A549 (cell line): ENCODE measurements around the gene COMT. TPM values are rescaled to one million over a fixed set of nuclear protein-coding genes. Genes with fewer than 3 reads are reported as not detected.

Experiments used
- ATAC-seq, 2 experiments: fragments of 200-7000 bp in 1 of 2; fragments of >200 bp in 1 of 2; cut with Nextera tagmentation in 1 of 2; cut with Tn5 transposase in 1 of 2; 3 replicates each; pipeline versions ENCODE4 v1.8.0 to v1.9.1; 2018 to 2020; ENCODE audit warnings: mild to moderate bottlenecking in 1 of 2, moderate library complexity in 1 of 2
- CTCF ChIA-PET: fragments of 300-600 bp; sonication (Branson Sonifier 250); formaldehyde crosslinking; extraction: SDS; loops from one replicate; lab custom pipeline; 2021; ENCODE audit warnings: antibody characterized with exemption, inconsistent platforms; lab: Yijun Ruan, JAX
- POLR2A ChIA-PET: fragments of 350-600 bp; formaldehyde crosslinking; extraction: SDS; loops from one replicate; lab custom pipeline; 2021; ENCODE audit warnings: antibody characterized with exemption, inconsistent platforms; lab: Yijun Ruan, JAX
- DNase-seq, 2 experiments: peaks; one replicate each; pipeline versions ENCODE4 v3.0.0 to v3.0.0-alpha.2; 2011 to 2016; ENCODE audit warnings: low read depth in 1 of 2, low spot score in 1 of 2
- FAIRE-seq: peaks from 2 replicates; lab custom pipeline; 2011; peaks lifted over from hg19 to GRCh38; lab: Jason Lieb, UNC
- H3K27ac ChIP-seq, 2 experiments: fragments of >200 bp; sonication (Bioruptor Twin); formaldehyde crosslinking; 3 replicates each; pipeline ENCODE4 v1.5.1; 2016 to 2017
- H3K4me1 ChIP-seq: fragments of >200 bp; sonication (Bioruptor Twin); formaldehyde crosslinking; 3 replicates; pipeline ENCODE4 v1.6.1; 2016
- H3K4me2 ChIP-seq: fragments of >200 bp; sonication (Bioruptor Twin); formaldehyde crosslinking; 3 replicates; pipeline ENCODE4 v1.6.1; 2016
- H3K4me3 ChIP-seq: fragments of >200 bp; sonication (Bioruptor Twin); formaldehyde crosslinking; 3 replicates; pipeline ENCODE4 v1.5.1; 2016
- H3K9me3 ChIP-seq: fragments of >200 bp; sonication (Bioruptor Twin); formaldehyde crosslinking; 3 replicates; pipeline ENCODE4 v1.6.1; 2016
- CEBPB ChIP-seq, 2 experiments: fragments of >200 bp in 1 of 2; sonication (Bioruptor Twin) in 1 of 2; formaldehyde crosslinking in 1 of 2; IDR thresholded peaks; 2 replicates each; pipeline ENCODE4 v1.6.1; 2012 to 2016
- CHD2 ChIP-seq: fragments of 150-350 bp; IDR thresholded peaks from 2 replicates; pipeline ENCODE4 v1.6.1; 2014; ENCODE audit warnings: low read length; ENCODE audit not compliant: partially characterized antibody
- EHF ChIP-seq: fragments of 250-450 bp; sonication (Bioruptor Pico); IDR thresholded peaks from 2 replicates; pipeline ENCODE4 v1.5.0; 2020; ENCODE audit warnings: mild to moderate bottlenecking
- FOSL2 ChIP-seq, 2 experiments: fragments of 450-650 bp in 1 of 2; fragments of >200 bp in 1 of 2; sonication (Bioruptor Twin) in 1 of 2; formaldehyde crosslinking; IDR thresholded peaks; 2 replicates each; pipeline versions ENCODE4 v1.5.0 to v1.6.1; 2016 to 2020; ENCODE audit warnings: mild to moderate bottlenecking in 1 of 2, moderate library complexity in 1 of 2
- GATA3 ChIP-seq: IDR thresholded peaks from 2 replicates; pipeline ENCODE4 v1.6.1; 2012; ENCODE audit warnings: borderline replicate concordance
- HEYL ChIP-seq: fragments of 250-450 bp; sonication (Bioruptor Pico); IDR thresholded peaks from 2 replicates; pipeline ENCODE4 v1.8.0; 2021; ENCODE audit warnings: mild to moderate bottlenecking, moderate library complexity
- HOXA7 ChIP-seq: fragments of 250-450 bp; sonication (Bioruptor Pico); IDR thresholded peaks from 2 replicates; pipeline ENCODE4 v1.5.0; 2020; ENCODE audit warnings: mild to moderate bottlenecking, moderate library complexity
- HOXB5 ChIP-seq: fragments of 250-450 bp; sonication (Bioruptor Pico); IDR thresholded peaks from 2 replicates; pipeline ENCODE4 v1.5.0; 2020; ENCODE audit warnings: mild to moderate bottlenecking, moderate library complexity
- JUNB ChIP-seq: fragments of >200 bp; sonication (Bioruptor Twin); formaldehyde crosslinking; IDR thresholded peaks from 2 replicates; pipeline ENCODE4 v1.6.1; 2016
- NFE2L2 ChIP-seq: fragments of 150-350 bp; conservative IDR thresholded peaks from 2 replicates; pipeline ENCODE4 v1.6.1; 2014; ENCODE audit warnings: low read length
- NR3C1 ChIP-seq: fragments of >200 bp; sonication (Bioruptor Twin); formaldehyde crosslinking; IDR thresholded peaks from 3 replicates; pipeline ENCODE4 v1.6.1; 2017
- PHF8 ChIP-seq: fragments of 200-600 bp; sonication (generic); IDR thresholded peaks from 2 replicates; pipeline ENCODE4 v1.6.1; 2016; ENCODE audit warnings: low read depth, mild to moderate bottlenecking, antibody characterized with exemption, moderate library complexity, borderline replicate concordance
- POLR2A ChIP-seq: IDR thresholded peaks from 2 replicates; pipeline ENCODE4 v1.6.1; 2012; ENCODE audit warnings: mild to moderate bottlenecking, low read length
- RAD21 ChIP-seq, 2 experiments: fragments of >200 bp in 1 of 2; sonication (Bioruptor Twin) in 1 of 2; formaldehyde crosslinking in 1 of 2; IDR thresholded peaks in 1 of 2; conservative IDR thresholded peaks in 1 of 2; 2 replicates in 1 of 2; 3 replicates in 1 of 2; pipeline ENCODE4 v1.6.1; 2012 to 2018; ENCODE audit warnings: inconsistent platforms in 1 of 2
- RCOR1 ChIP-seq: fragments of 150-350 bp; IDR thresholded peaks from 2 replicates; pipeline ENCODE4 v1.6.1; 2014; ENCODE audit warnings: antibody characterized with exemption, low read length, low read depth
- SREBF2 ChIP-seq: fragments of 450-650 bp; IDR thresholded peaks from 2 replicates; pipeline ENCODE4 v1.6.1; 2014; ENCODE audit warnings: mild to moderate bottlenecking, moderate library complexity
- TFCP2L1 ChIP-seq: fragments of 250-450 bp; sonication (Bioruptor Pico); IDR thresholded peaks from 2 replicates; pipeline ENCODE4 v1.5.0; 2021; ENCODE audit warnings: mild to moderate bottlenecking
- WGBS: methylation state at CpG from one replicate; pipeline ENCODE4 v1.1.6; 2017; ENCODE audit errors: missing lambda C conversion rate; 5-methylcytosine and 5-hydroxymethylcytosine counted together
- polyA plus RNA-seq, 4 experiments: library from polyadenylated mRNA; depleted of rRNA in 3 of 4; stranded (reverse); fragments of >200 nt; fragmentation: RNase III in 1 of 4; extraction: RNeasy Plus Mini Kit Qiagen cat#74134 plus additional on column Dnase treatment in 1 of 4; gene quantifications; 2 replicates in 3 of 4; 3 replicates in 1 of 4; pipeline ENCODE4 v1.2.3, GENCODE V29; 2011 to 2017
- TF ChIP-seq, protein P1 (sequence below): fragments of 450-650 bp; IDR thresholded peaks from 2 replicates; pipeline ENCODE4 v1.6.1; 2014; ENCODE audit warnings: antibody characterized with exemption
- TF ChIP-seq, protein P2 (sequence below): fragments of >200 bp; sonication (Bioruptor Twin); formaldehyde crosslinking; IDR thresholded peaks from 3 replicates; pipeline ENCODE4 v1.5.1; 2016

Gene COMT
- polyA plus RNA-seq, 2 of the 4 experiments (the other 2 are of a cell fraction), result 72.3 to 125 TPM

DNA sequence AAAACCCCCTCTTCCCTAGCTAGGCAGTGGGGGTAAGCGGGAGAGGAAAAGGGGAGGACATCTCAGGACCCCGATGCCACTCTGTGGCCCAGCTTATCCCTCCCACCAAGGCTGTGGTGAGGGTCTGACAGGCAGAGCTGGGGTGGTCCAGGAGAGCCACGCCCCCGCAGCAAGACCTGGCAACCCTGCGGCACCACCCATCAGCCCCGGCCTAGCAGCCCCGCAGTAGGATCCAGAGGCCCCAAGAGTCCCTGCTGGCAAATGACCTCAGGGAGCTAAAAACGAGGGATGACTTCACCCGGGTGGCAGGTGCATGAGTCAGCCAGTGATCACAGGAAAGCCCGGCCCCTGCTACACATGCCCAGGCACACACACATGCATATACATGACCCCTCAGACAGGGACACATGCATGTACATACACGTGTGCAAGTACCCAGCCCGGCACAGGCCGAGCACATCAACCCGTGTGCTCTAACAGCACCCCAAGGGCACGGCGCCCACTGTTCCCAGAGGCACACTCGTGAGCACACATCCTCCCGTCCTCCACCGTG is 42.7 kb downstream of the COMT start:
- no peak for FAIRE-seq
- Histone ChIP-seq H3K4me2 (peak overlapping the region; percentile 34), H3K27ac (peak overlapping the region; percentile 49 to 69; a peak in 5 of 6 replicates), H3K4me1 (peaks cover 20% of the 10 kb centered on the region), H3K4me3 (no peak overlapping the region), H3K9me3 (no peaks in the 10 kb centered on the region)
- DNase-seq, result peak; percentile 43 to 61
- POLR2A ChIA-PET, result no interaction called here
- 40% methylated on average over 8 of the region's 19 CpGs for WGBS
- ATAC-seq, result peak; percentile 44 to 58; a peak in 5 of 6 replicates
- TF ChIP-seq POLR2A (no peak), PHF8 (no peak), NR3C1 (no peak), FOSL2 (IDR thresholded peaks at IDR 0.05) (no peak), FOSL2 (CRISPR knock-in tag; IDR thresholded peaks at IDR 0.05) (peak; percentile 17; the same call in 1 of the 2 replicates), RCOR1 (no peak), GATA3 (no peak)
- TF ChIP-seq, protein P1, sequence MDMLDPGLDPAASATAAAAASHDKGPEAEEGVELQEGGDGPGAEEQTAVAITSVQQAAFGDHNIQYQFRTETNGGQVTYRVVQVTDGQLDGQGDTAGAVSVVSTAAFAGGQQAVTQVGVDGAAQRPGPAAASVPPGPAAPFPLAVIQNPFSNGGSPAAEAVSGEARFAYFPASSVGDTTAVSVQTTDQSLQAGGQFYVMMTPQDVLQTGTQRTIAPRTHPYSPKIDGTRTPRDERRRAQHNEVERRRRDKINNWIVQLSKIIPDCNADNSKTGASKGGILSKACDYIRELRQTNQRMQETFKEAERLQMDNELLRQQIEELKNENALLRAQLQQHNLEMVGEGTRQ, result no peak
- CTCF ChIA-PET, result interaction anchor here (1.2 to 3.6 kb wide), 5 partner anchors 14 to 31 kb away, joined by 3 to 14 read pairs (median 5); no protein-coding TSS in a partner anchor

DNA sequence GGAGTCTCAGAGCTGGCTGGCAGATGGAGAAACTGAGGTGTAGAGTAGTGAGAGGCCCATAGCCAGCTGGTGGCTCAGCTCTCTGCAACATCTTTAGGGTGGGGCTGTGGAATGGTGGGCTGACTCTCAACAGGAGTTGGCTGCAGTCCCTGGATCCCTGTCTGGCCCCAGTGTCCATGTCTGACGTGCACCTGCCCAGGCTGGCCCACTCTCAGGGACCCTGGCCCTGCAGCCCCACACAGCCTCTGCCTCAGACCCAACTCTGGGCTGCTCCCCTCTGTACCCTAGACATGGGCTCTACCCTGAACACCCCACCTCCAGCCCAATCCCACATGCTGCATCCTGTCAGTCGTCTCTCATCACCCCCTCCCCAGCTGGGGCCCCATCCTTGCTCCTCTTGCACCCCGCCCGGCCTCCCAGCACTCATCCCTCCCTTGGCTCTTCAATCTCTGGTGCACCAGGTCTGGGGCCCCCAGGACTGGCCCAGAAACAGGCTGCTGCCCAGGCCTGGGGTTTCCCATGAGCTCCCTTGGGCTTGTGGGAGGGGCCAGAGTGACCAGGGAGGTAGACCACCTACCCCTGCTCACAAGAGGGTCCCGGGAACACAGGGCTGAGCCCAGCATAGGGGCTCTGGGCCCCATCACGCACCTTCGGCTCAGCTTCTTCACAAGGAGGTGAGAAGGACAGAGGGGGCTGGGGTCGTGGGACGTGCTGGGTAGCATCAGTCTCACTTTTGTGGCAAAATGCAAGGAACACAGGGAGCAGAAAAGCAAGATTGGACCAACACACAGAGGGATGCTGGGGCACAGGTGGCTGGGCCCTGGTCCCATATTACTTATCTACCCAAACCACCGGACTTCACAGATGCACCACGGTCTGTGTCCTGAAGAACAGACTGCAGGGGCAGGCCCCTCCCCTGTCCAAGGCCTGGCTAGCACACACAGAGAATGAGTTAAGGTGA is 43.6 kb downstream of the COMT start:
- H3K9me3 ChIP-seq, result no peaks in the 10 kb centered on the region
- no peak for DNase-seq
- 97% methylated on average over 7 of the region's 11 CpGs for WGBS
- peak overlapping the region; percentile 20 to 54; a peak in 2 of 6 replicates for H3K27ac ChIP-seq
- CTCF ChIA-PET, result interaction anchor here (1.2 to 3.6 kb wide), 6 partner anchors 13 to 31 kb away, joined by 3 to 14 read pairs (median 5); no protein-coding TSS in a partner anchor
- no peak for TF ChIP-seq CEBPB (IDR thresholded peaks at IDR 0.05)
- TF ChIP-seq NFE2L2, result no peak
- TF ChIP-seq RAD21 (conservative IDR thresholded peaks at IDR 0.05 in 1 of 2, IDR thresholded peaks at IDR 0.05 in 1 of 2), result no peak
- no peak for TF ChIP-seq TFCP2L1 (CRISPR knock-in tag)
- no peak for TF ChIP-seq RCOR1
- TF ChIP-seq, protein P2, sequence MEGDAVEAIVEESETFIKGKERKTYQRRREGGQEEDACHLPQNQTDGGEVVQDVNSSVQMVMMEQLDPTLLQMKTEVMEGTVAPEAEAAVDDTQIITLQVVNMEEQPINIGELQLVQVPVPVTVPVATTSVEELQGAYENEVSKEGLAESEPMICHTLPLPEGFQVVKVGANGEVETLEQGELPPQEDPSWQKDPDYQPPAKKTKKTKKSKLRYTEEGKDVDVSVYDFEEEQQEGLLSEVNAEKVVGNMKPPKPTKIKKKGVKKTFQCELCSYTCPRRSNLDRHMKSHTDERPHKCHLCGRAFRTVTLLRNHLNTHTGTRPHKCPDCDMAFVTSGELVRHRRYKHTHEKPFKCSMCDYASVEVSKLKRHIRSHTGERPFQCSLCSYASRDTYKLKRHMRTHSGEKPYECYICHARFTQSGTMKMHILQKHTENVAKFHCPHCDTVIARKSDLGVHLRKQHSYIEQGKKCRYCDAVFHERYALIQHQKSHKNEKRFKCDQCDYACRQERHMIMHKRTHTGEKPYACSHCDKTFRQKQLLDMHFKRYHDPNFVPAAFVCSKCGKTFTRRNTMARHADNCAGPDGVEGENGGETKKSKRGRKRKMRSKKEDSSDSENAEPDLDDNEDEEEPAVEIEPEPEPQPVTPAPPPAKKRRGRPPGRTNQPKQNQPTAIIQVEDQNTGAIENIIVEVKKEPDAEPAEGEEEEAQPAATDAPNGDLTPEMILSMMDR, result no peak
- TF ChIP-seq CHD2, result no peak
- no peak for TF ChIP-seq JUNB
- no peak for TF ChIP-seq HOXA7 (CRISPR knock-in tag)
- no peak for TF ChIP-seq SREBF2
- TF ChIP-seq EHF, result no peak
- no peak for TF ChIP-seq HOXB5 (CRISPR knock-in tag)
- ATAC-seq, result no peak
- no peak for FAIRE-seq
- POLR2A ChIA-PET, result interaction anchor here (0.7 kb wide), 1 partner anchor 31 kb away, joined by 3 read pairs; no protein-coding TSS in a partner anchor
- peak overlapping the region; percentile 34; the same call in 2 of the 3 replicates for H3K4me2 ChIP-seq
- H3K4me3 ChIP-seq, result no peak overlapping the region
- H3K4me1 ChIP-seq, result peaks cover 20% of the 10 kb centered on the region

DNA sequence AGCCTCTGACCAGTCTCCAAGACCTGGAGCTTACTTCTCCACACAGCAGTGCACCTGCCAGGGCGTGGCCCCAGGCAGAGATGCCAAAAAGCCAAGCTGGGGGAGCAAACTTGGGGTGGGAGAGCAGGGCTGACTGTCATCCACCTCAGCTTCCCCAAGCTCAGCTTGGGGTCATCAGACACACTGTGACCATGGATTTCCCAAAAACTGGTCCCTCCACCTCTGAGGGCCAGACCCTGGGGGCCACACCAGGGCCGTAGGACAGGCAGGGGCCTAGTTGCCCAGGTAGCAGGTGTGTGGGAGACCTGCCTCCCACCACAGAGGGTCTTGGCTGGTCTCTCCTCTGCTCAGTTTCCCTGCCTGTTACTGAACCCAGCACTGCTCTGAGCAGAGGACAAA is 44.4 kb downstream of the COMT start:
- ATAC-seq (no peak), DNase-seq (no peak), FAIRE-seq (no peak)
- Histone ChIP-seq H3K4me3 (peak overlapping the region; percentile 68; the same call in 2 of the 3 replicates), H3K4me2 (peak overlapping the region; percentile 99), H3K9me3 (no peaks in the 10 kb centered on the region), H3K4me1 (peaks cover 20% of the 10 kb centered on the region), H3K27ac (no peak overlapping the region)
- ChIA-PET CTCF (interaction anchor here (1.5 to 3.6 kb wide), 3 partner anchors 14 to 27 kb away, joined by 5 to 14 read pairs (median 9); no protein-coding TSS in a partner anchor), POLR2A (interaction anchor here (0.6 to 0.7 kb wide), 2 partner anchors 30 to 458 kb away, joined by 3 to 4 read pairs; no protein-coding TSS in a partner anchor)
- no peak for TF ChIP-seq POLR2A
- TF ChIP-seq SREBF2, result no peak
- TF ChIP-seq HEYL (CRISPR knock-in tag), result no peak
- 84% methylated on average over 2 of the region's 2 CpGs for WGBS
